Fibroblast of lung (primary cell): Measurements from ENCODE around the gene TSPOAP1. TPM values are rescaled to one million over a fixed set of nuclear protein-coding genes. Genes with fewer than 3 reads are reported as not detected.

Experiments used
- DNase-seq, 2 donors: peaks; one replicate each; pipeline versions ENCODE4 v3.0.0 to v3.0.0-alpha.2; 2010; ENCODE audit warnings: low read depth in 2 of 2
- H2AFZ ChIP-seq: 2 replicates; pipeline ENCODE4 v1.5.1; 2012; ENCODE audit warnings: low read length, control low read depth, inconsistent platforms
- H3K27ac ChIP-seq: 2 replicates; pipeline ENCODE4 v1.5.1; 2011; ENCODE audit warnings: low read length, control low read depth; ENCODE audit not compliant: insufficient read depth
- H3K27me3 ChIP-seq: 2 replicates; pipeline ENCODE4 v1.5.1; 2011; ENCODE audit warnings: mild to moderate bottlenecking, low read length; ENCODE audit not compliant: control insufficient read depth, insufficient read depth
- H3K36me3 ChIP-seq: 2 replicates; pipeline ENCODE4 v1.5.1; 2011; ENCODE audit warnings: low read length; ENCODE audit not compliant: control insufficient read depth, insufficient read depth
- H3K4me1 ChIP-seq: 2 replicates; pipeline ENCODE4 v1.5.1; 2011; ENCODE audit warnings: low read length; ENCODE audit not compliant: control insufficient read depth, insufficient read depth; ENCODE audit errors: extremely low read depth
- H3K4me2 ChIP-seq: 2 replicates; pipeline ENCODE4 v1.5.1; 2011; ENCODE audit warnings: low read length, control low read depth; ENCODE audit not compliant: insufficient read depth; ENCODE audit errors: extremely low read depth
- H3K4me3 ChIP-seq, 4 experiments: fragments of 200-600 bp in 1 of 4; sonication (generic) in 1 of 4; replicated peaks in 1 of 4; 2 replicates each; pipeline ENCODE4 v1.5.1; 2011 to 2016; ENCODE audit warnings: low read length in 4 of 4, low read depth in 3 of 4, mild to moderate bottlenecking in 3 of 4, control low read depth in 2 of 4, inconsistent platforms in 1 of 4, mixed read lengths in 1 of 4; ENCODE audit not compliant: insufficient read depth in 1 of 4; ENCODE audit errors: control extremely low read depth in 1 of 4
- H3K79me2 ChIP-seq: 2 replicates; pipeline ENCODE4 v1.5.1; 2012; ENCODE audit warnings: mild to moderate bottlenecking, low read length, inconsistent platforms; ENCODE audit not compliant: control insufficient read depth, insufficient read depth
- H3K9ac ChIP-seq: 2 replicates; pipeline ENCODE4 v1.5.1; 2011; ENCODE audit warnings: mild to moderate bottlenecking, low read length, control low read depth; ENCODE audit not compliant: insufficient read depth
- H3K9me3 ChIP-seq: 2 replicates; pipeline ENCODE4 v1.5.1; 2012; ENCODE audit warnings: low read depth, low read length; ENCODE audit not compliant: control insufficient read depth, insufficient read depth
- H4K20me1 ChIP-seq: 2 replicates; pipeline ENCODE4 v1.5.1; 2011; ENCODE audit warnings: low read length; ENCODE audit not compliant: control insufficient read depth, insufficient read depth; ENCODE audit errors: extremely low read depth
- CTCF ChIP-seq, 2 donors: IDR thresholded peaks in 1 of 2; conservative IDR thresholded peaks in 1 of 2; 1 replicate in 1 of 2; 2 replicates in 1 of 2; pipeline ENCODE4 v1.5.1; 2011 to 2012; ENCODE audit warnings: low read length in 2 of 2, control low read depth in 1 of 2, inconsistent platforms in 1 of 2, low read depth in 1 of 2, mild to moderate bottlenecking in 1 of 2
- EZH2 ChIP-seq: IDR thresholded peaks from 2 replicates; pipeline ENCODE4 v1.5.1; 2012; ENCODE audit warnings: low read length, control low read depth, mild to moderate bottlenecking; ENCODE audit errors: missing control alignments
- polyA plus RNA-seq, 2 donors: library from polyadenylated mRNA; depleted of rRNA in 1 of 2; stranded (reverse) in 1 of 2; unstranded in 1 of 2; fragments of >200 nt; gene quantifications; 2 replicates each; pipeline ENCODE4 v1.2.1, GENCODE V29; 2011 to 2012; ENCODE audit warnings: missing spikeins in 1 of 2
- total RNA-seq: library from RNA; depleted of rRNA; stranded (reverse); fragments of >200 nt; gene quantifications from 2 replicates; pipeline ENCODE4 v1.2.1, GENCODE V29; 2014

The TSPOAP1 gene
- total and polyA plus RNA-seq, 2 donors (not counting 1 experiment from before 2014, with no cell fraction given) = 0.23 to 4.0 TPM

DNA sequence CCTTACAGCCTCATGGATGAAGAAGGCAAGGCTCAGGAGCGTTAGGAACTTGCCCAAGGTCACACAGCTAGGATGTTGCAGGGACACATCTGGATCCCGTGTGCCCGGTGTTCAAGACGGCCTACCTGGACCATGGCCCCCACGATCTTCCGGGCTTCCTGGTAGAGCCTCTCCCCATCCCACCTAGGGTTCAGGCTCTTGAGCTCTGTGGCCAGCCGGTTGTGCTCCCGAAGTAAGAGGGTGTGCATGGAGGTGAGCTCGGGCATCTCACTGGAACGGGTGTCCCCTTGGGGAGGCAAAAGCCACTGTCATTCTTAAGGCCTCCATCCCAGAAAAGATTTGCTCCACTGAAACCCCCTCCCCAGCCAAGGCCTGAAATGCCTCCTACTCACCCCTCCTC, 53.2 kb downstream of the TSPOAP1 start:
- Histone ChIP-seq H3K36me3 (no peaks in the 10 kb centered on the region), H4K20me1 (no peaks in the 10 kb centered on the region), H3K9ac (no peak overlapping the region), H3K4me3 (no peak overlapping the region), H3K27ac (no peak overlapping the region), H3K9me3 (no peaks in the 10 kb centered on the region), H3K4me2 (no peak overlapping the region), H3K79me2 (no peaks in the 10 kb centered on the region), H3K4me1 (no peaks in the 10 kb centered on the region), H3K27me3 (no peaks in the 10 kb centered on the region), H2AFZ (no peak overlapping the region)
- no peak for DNase-seq
- TF ChIP-seq CTCF (conservative IDR thresholded peaks at IDR 0.05 in 1 of 2, IDR thresholded peaks at IDR 0.05 in 1 of 2; ENCODE audit: low read depth in 1 of 2, low read length in 2 of 2) (no peak), EZH2 (no peak)

DNA sequence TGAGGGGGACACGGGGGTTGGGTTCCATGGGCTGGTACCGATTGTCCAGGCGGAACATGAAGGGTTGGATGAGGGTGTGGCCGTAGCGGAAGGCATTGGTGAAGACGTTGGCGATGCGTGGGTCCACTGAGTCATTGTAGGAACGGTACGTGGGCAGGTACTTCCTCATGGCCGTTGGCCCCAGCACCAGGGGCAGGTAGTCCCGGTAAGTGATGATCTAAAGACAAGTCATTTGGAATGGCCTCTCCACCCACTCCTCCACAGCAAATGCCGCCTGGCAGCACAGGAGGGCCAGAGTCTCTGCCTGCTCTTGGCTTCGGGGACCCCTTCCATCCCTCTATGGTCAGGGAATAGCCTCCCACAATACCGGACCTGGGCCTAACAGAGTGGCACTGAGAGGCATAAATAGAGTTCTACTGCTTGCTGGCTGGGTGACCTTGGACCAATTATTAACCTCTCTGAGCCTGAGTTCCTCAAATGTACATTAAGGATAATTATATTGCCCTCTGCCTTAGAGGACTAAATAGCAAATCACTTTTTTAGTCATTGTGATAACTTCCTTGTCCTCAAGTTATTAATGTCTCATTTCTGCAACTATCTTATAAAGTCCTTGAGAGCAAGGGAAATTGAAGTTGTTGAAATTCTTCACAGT, 55.0 kb downstream of the TSPOAP1 start:
- H3K36me3 ChIP-seq = no peaks in the 10 kb centered on the region
- no peak overlapping the region for H3K4me2 ChIP-seq
- H3K27me3 ChIP-seq = no peaks in the 10 kb centered on the region
- no peaks in the 10 kb centered on the region for H3K79me2 ChIP-seq
- no peak overlapping the region for H2AFZ ChIP-seq
- H3K4me3 ChIP-seq = no peak overlapping the region
- TF ChIP-seq EZH2 (no peak), CTCF (conservative IDR thresholded peaks at IDR 0.05 in 1 of 2, IDR thresholded peaks at IDR 0.05 in 1 of 2; ENCODE audit: low read depth in 1 of 2, low read length in 2 of 2) (no peak)
- DNase-seq = no peak
- no peaks in the 10 kb centered on the region for H4K20me1 ChIP-seq
- no peak overlapping the region for H3K27ac ChIP-seq
- H3K9me3 ChIP-seq = no peaks in the 10 kb centered on the region
- no peak overlapping the region for H3K9ac ChIP-seq
- H3K4me1 ChIP-seq = no peaks in the 10 kb centered on the region

DNA sequence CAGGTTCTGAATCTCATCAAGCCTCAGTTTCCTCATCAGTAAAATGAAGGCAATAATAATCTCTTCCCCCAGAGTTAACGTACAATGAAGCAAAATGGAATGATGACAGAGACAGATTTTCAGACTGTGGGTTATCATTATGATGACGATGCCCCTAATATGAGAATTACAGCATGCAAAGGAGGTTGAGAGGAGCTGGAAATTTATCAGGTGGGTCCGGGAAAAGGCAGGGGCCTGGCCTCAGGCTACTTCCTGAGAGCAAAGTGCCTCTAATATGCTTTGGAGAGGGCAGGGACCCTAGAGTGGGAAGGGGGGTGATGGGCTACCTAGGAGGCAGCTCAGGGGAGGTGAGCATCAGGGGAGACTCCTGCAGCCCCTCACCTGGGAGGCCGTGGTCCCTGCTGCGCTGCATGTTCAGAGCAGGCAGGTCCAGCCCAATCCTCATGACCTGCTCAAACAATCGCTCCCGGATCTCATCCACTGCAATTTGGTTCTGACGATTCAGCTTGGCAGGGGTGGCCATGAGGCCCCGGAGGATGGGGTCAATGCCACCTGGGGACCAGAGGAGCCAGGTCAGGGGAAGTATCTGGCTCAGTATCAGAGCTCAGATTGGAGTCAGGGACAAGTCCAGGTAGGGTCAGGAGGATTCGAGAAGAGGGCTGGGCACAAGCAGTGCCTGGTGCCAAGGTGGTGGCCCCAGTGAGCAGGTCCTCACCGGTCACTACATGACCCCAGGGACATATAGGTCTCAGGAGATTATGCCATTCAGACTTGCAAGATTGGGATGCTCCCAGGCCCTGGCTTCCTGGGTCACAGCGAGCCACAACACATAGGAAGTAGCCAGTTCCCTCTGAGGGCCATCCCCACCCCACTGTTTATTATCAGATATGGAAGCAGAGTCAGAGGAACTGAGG, 56.0 kb downstream of the TSPOAP1 start:
- H3K36me3 ChIP-seq = no peaks in the 10 kb centered on the region
- H4K20me1 ChIP-seq = no peaks in the 10 kb centered on the region
- H2AFZ ChIP-seq = no peak overlapping the region
- TF ChIP-seq CTCF (conservative IDR thresholded peaks at IDR 0.05 in 1 of 2, IDR thresholded peaks at IDR 0.05 in 1 of 2; ENCODE audit: low read depth in 1 of 2, low read length in 2 of 2) (no peak), EZH2 (no peak)
- DNase-seq = no peak
- no peak overlapping the region for H3K9ac ChIP-seq
- no peak overlapping the region for H3K4me3 ChIP-seq
- H3K4me2 ChIP-seq = no peak overlapping the region
- H3K27me3 ChIP-seq = no peaks in the 10 kb centered on the region
- H3K9me3 ChIP-seq = no peaks in the 10 kb centered on the region
- H3K4me1 ChIP-seq = no peaks in the 10 kb centered on the region
- H3K79me2 ChIP-seq = no peaks in the 10 kb centered on the region
- H3K27ac ChIP-seq = no peak overlapping the region
